GM19324 (cell line): Measurements from ENCODE around the gene SLC10A7.

ENCODE experiments used
- ATAC-seq: cut with Tn5 transposase; IDR thresholded peaks from one replicate; pipeline ENCODE4 v1.9.1; 2021; ENCODE audit warnings: mild to moderate bottlenecking, moderate library complexity; ENCODE audit not compliant: unreplicated experiment, low FRiP score

SLC10A7 gene

GRCh38 chr4:146498291-146498690 is 23.4 kb downstream of the SLC10A7 start:
- no peak for ATAC-seq

GRCh38 chr4:146495269-146495668 is 26.5 kb downstream of the SLC10A7 start:
- no peak for ATAC-seq

- ATAC-seq, result no peak
Observed at GRCh38 chr4:146494143-146494542, 27.6 kb downstream of the SLC10A7 start.

- no peak for ATAC-seq
Observed at GRCh38 chr4:146490106-146490505, 31.6 kb downstream of the SLC10A7 start.

- no peak for ATAC-seq
Observed at GRCh38 chr4:146488495-146489174, 33.1 kb downstream of the SLC10A7 start.

GRCh38 chr4:146486565-146486964 is 35.2 kb downstream of the SLC10A7 start:
- peak; percentile 80 for ATAC-seq

GRCh38 chr4:146485968-146486367 is 35.8 kb downstream of the SLC10A7 start:
- ATAC-seq, result no peak

GRCh38 chr4:146482788-146483187 is 39.0 kb downstream of the SLC10A7 start:
- ATAC-seq, result no peak

- ATAC-seq, result no peak
Observed at GRCh38 chr4:146481246-146481645, 40.5 kb downstream of the SLC10A7 start.

GRCh38 chr4:146478009-146478408 is 43.7 kb downstream of the SLC10A7 start:
- ATAC-seq, result no peak

- no peak for ATAC-seq
Observed at GRCh38 chr4:146477054-146477453, 44.7 kb downstream of the SLC10A7 start.

- ATAC-seq, result no peak
Observed at GRCh38 chr4:146472404-146472803, 49.3 kb downstream of the SLC10A7 start.

- no peak for ATAC-seq
Observed at GRCh38 chr4:146470604-146471003, 51.1 kb downstream of the SLC10A7 start.

- ATAC-seq, result no peak
Observed at GRCh38 chr4:146469022-146469421, 52.7 kb downstream of the SLC10A7 start.

- ATAC-seq, result no peak
Observed at GRCh38 chr4:146465628-146466027, 56.1 kb downstream of the SLC10A7 start.

GRCh38 chr4:146462251-146462650 is 59.5 kb downstream of the SLC10A7 start:
- no peak for ATAC-seq

GRCh38 chr4:146458594-146458993 is 63.1 kb downstream of the SLC10A7 start:
- peak; percentile 87 for ATAC-seq

- no peak for ATAC-seq
Observed at GRCh38 chr4:146456681-146457080, 65.1 kb downstream of the SLC10A7 start.

- no peak for ATAC-seq
Observed at GRCh38 chr4:146453181-146453807, 68.4 kb downstream of the SLC10A7 start.

GRCh38 chr4:146450524-146450923 is 71.2 kb downstream of the SLC10A7 start:
- ATAC-seq, result peak; percentile 93

GRCh38 chr4:146446555-146446954 is 75.2 kb downstream of the SLC10A7 start:
- no peak for ATAC-seq
